ENCODE results near the gene COMMD10.

COMMD10 gene

GRCh38 chr5:116296335-116297072, 211.7 kb downstream of the COMMD10 start:
- no peak for DNase-seq (ENCODE audit: low spot score)

GRCh38 chr5:116297296-116297814, 212.5 kb downstream of the COMMD10 start:
- DNase-seq (ENCODE audit: low spot score): no peak

- DNase-seq (ENCODE audit: low spot score): no peak
These were observed 215.2 kb downstream of the COMMD10 start for GRCh38 chr5:116299746-116300640.

- no peak for DNase-seq (ENCODE audit: low spot score)
These were observed 216.3 kb downstream of the COMMD10 start for GRCh38 chr5:116301110-116301509.

- DNase-seq (ENCODE audit: low spot score): no peak
These were observed 218.5 kb downstream of the COMMD10 start for GRCh38 chr5:116303340-116303739.

- no peak for DNase-seq (ENCODE audit: low spot score)
These were observed 219.0 kb downstream of the COMMD10 start for GRCh38 chr5:116303810-116304209.

- no peak for DNase-seq (ENCODE audit: low spot score)
These were observed 221.1 kb downstream of the COMMD10 start for GRCh38 chr5:116305899-116306298.

- no peak for DNase-seq (ENCODE audit: low spot score)
These were observed 222.0 kb downstream of the COMMD10 start for GRCh38 chr5:116306846-116307245.

GRCh38 chr5:116308391-116308790, 223.6 kb downstream of the COMMD10 start:
- DNase-seq (ENCODE audit: low spot score): no peak

GRCh38 chr5:116313366-116313765, 228.5 kb downstream of the COMMD10 start:
- no peak for DNase-seq (ENCODE audit: low spot score)

- no peak for DNase-seq (ENCODE audit: low spot score)
These were observed 230.7 kb downstream of the COMMD10 start for GRCh38 chr5:116315531-116315930.

GRCh38 chr5:116318091-116318854, 233.4 kb downstream of the COMMD10 start:
- no peak for DNase-seq (ENCODE audit: low spot score)

- DNase-seq (ENCODE audit: low spot score): no peak
These were observed 235.7 kb downstream of the COMMD10 start for GRCh38 chr5:116320486-116320885.

- DNase-seq (ENCODE audit: low spot score): no peak
These were observed 244.7 kb downstream of the COMMD10 start for GRCh38 chr5:116329503-116329902.

- DNase-seq (ENCODE audit: low spot score): no peak
These were observed 256.0 kb downstream of the COMMD10 start for GRCh38 chr5:116340799-116341198.
